HG03442 (cell line): ENCODE measurements around the gene GOLGA1.
A peak's percentile ranks its signal among the peaks of the same experiment; 100 is the strongest.

Source experiments
- ATAC-seq: cut with Tn5 transposase; IDR thresholded peaks from one replicate; pipeline ENCODE4 v1.9.1; 2021; ENCODE audit warnings: mild to moderate bottlenecking, moderate library complexity; ENCODE audit not compliant: unreplicated experiment

The GOLGA1 gene

GRCh38 chr9:124885551-124885950 is 55.3 kb downstream of the GOLGA1 start:
- ATAC-seq: no peak

GRCh38 chr9:124884376-124884775 is 56.5 kb downstream of the GOLGA1 start:
- ATAC-seq: no peak

GRCh38 chr9:124882231-124882630 is 58.7 kb downstream of the GOLGA1 start:
- ATAC-seq: no peak

GRCh38 chr9:124881138-124881743 is 59.6 kb downstream of the GOLGA1 start:
- ATAC-seq: no peak

- ATAC-seq: no peak
These were observed 60.4 kb downstream of the GOLGA1 start for GRCh38 chr9:124880501-124880900.

GRCh38 chr9:124879226-124879625 is 61.7 kb downstream of the GOLGA1 start:
- ATAC-seq: no peak

GRCh38 chr9:124878518-124878917 is 62.4 kb downstream of the GOLGA1 start:
- ATAC-seq: no peak

GRCh38 chr9:124878021-124878420 is 62.9 kb downstream of the GOLGA1 start:
- no peak for ATAC-seq

GRCh38 chr9:124877021-124877782 is 63.7 kb downstream of the GOLGA1 start:
- no peak for ATAC-seq

GRCh38 chr9:124875501-124875900 is 65.4 kb downstream of the GOLGA1 start:
- no peak for ATAC-seq

GRCh38 chr9:124873664-124874063 is 67.2 kb downstream of the GOLGA1 start:
- ATAC-seq: no peak

GRCh38 chr9:124871156-124871561 is 69.7 kb downstream of the GOLGA1 start:
- no peak for ATAC-seq

- ATAC-seq: no peak
These were observed 70.2 kb downstream of the GOLGA1 start for GRCh38 chr9:124870723-124871122.

- peak; percentile 35 for ATAC-seq
These were observed 70.8 kb downstream of the GOLGA1 start for GRCh38 chr9:124869986-124870560.

GRCh38 chr9:124869466-124869985 is 71.4 kb downstream of the GOLGA1 start:
- peak; percentile 10 for ATAC-seq

GRCh38 chr9:124868511-124869465 is 72.1 kb downstream of the GOLGA1 start:
- peak; percentile 62 for ATAC-seq

- no peak for ATAC-seq
These were observed 77.5 kb downstream of the GOLGA1 start for GRCh38 chr9:124863371-124863871.

- peak; percentile 88 for ATAC-seq
These were observed 79.3 kb downstream of the GOLGA1 start, which contains the start of the genes ARPC5L and RPL35 for GRCh38 chr9:124861342-124862229. Gene ARPC5L, plus strand, starts transcription at chr9:124862130. Its CDS starts 7,161 bp downstream, at chr9:124869291. Gene RPL35, minus strand, starts transcription at chr9:124861957. Its CDS starts 45 bp downstream, at chr9:124861912.

- ATAC-seq: no peak
These were observed 80.1 kb downstream of the GOLGA1 start for GRCh38 chr9:124860582-124861341.
